Esophagus squamous epithelium (tissue), 4 donors: Measurements from ENCODE around the gene FAM156A.
"Not testable (repeated sequence)": the region's sequence is repeated elsewhere in the genome, so short reads cannot be mapped to it uniquely, and the experiment has no call there.

Experiments used
- POLR2A ChIP-seq, 4 donors: fragments of 450-650 bp; IDR thresholded peaks; one replicate each; pipeline ENCODE4 v1.6.1; 2017; ENCODE audit warnings: antibody characterized with exemption in 4 of 4, mild to moderate bottlenecking in 4 of 4, moderate library complexity in 3 of 4
- TF ChIP-seq, protein P1 (sequence below), 6 experiments: fragments of 450-650 bp in 4 of 6; fragments of 200-600 bp in 2 of 6; sonication (generic) in 2 of 6; IDR thresholded peaks; one replicate each; pipeline ENCODE4 v1.5.1; 2016 to 2019; ENCODE audit warnings: antibody characterized with exemption in 6 of 6, mild to moderate bottlenecking in 4 of 6, moderate library complexity in 4 of 6

DNA sequence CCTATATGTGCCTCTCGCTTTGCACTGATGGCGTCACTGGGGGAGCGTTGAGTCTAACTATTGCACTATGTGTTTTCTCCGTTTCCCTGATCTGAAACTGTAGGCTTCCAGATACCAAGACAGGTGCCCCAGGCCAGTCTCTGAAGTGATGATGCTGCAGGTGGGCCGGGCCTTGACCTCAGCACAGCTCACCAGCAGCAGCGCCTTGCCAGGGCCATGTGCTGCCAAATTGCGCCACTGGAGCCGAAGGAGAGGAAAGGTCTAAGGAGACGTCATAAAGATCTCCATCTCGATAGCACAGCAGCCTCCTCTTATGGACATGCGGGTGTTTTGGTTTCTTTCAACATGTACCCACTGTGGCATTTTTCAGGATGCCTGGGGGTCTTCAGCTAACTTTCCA lies 17.3 kb upstream of the FAM156A start:
- TF ChIP-seq, protein P1, sequence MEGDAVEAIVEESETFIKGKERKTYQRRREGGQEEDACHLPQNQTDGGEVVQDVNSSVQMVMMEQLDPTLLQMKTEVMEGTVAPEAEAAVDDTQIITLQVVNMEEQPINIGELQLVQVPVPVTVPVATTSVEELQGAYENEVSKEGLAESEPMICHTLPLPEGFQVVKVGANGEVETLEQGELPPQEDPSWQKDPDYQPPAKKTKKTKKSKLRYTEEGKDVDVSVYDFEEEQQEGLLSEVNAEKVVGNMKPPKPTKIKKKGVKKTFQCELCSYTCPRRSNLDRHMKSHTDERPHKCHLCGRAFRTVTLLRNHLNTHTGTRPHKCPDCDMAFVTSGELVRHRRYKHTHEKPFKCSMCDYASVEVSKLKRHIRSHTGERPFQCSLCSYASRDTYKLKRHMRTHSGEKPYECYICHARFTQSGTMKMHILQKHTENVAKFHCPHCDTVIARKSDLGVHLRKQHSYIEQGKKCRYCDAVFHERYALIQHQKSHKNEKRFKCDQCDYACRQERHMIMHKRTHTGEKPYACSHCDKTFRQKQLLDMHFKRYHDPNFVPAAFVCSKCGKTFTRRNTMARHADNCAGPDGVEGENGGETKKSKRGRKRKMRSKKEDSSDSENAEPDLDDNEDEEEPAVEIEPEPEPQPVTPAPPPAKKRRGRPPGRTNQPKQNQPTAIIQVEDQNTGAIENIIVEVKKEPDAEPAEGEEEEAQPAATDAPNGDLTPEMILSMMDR (IDR thresholded peaks at IDR 0.05), result not testable (repeated sequence)
- not testable (repeated sequence) for TF ChIP-seq POLR2A (IDR thresholded peaks at IDR 0.05)
